CD4-positive, alpha-beta T cell treated with Interleukin-21 for 1 hour (primary cell): Measurements from ENCODE around the gene PHKB.
"Not testable (repeated sequence)": the region's sequence is repeated elsewhere in the genome, so short reads cannot be mapped to it uniquely, and the experiment has no call there.

Experiments used
- DNase-seq: peaks from one replicate; pipeline ENCODE4 v3.0.0-alpha.2; 2020

Gene PHKB

GRCh38 chr16:47631131-47631530 is 170.0 kb downstream of the PHKB start:
- DNase-seq: no peak

GRCh38 chr16:47634126-47634525 is 173.0 kb downstream of the PHKB start:
- no peak for DNase-seq

- no peak for DNase-seq
These were observed 173.6 kb downstream of the PHKB start for GRCh38 chr16:47634727-47635126.

DNA sequence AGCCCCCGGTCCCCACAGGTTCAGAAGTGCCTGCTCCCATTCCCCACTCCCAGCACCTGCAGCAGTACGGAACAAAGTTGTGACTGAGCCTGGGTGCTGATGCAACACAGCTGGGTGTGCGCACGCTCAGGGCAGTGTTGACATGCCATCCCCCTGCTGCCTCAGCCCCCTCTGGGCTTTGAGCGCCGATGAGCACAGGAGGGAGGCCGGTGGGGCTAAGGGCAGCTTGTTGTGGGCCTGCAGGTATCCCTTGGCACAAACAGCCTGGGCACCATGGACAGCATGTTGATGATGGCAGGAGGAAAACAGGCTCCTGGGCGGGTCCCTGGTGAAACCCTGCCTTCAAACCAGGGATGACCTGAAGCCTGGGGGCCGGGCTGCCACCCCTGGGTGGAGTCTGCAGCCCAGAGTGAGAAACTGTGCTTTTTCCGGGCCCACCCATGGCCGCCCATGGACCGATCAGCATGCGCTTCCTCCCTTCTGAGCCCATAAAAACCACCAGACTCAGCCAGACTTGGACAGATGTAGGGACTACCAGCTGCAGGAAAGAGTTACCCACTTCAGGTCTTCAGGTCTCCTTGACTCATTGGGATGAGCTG is 175.5 kb downstream of the PHKB start:
- no peak for DNase-seq

DNA sequence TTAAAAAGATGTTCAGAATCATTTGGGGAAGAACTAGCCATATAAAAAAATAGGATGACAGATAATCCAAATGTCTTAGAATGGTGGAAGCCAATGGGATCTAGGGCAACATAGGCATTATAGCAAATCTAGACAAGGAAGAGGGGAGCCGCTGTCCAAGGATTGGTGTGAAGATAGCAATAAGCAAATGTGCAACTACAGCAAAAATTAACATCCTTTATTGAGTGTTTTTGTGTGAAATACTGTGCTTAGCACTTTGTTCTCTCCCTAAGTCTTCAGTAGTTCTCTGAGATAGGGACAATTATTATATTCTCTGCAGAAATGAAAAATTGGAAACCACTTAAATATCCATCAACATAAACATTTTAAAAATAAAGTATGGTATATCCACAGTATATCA is 177.0 kb downstream of the PHKB start:
- no peak for DNase-seq

DNA sequence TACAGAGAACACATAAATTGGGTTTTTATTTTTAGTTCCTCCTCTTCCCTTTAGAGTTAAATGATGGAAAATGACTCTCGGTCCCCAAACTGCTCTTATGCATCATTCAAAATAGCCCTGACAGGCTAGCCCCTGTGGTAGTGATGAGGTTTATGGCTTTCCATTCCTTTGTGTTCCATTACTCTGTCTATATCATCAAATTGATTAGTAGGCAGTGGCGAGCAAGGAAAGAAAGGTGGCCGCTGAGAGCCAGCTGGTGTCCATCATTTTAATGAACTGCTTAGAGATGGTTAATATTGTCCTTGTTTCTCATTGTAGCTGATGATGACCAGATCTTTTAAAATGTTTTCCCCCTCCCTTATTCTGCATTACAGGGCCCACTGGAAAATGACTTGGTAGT is 179.5 kb downstream of the PHKB start:
- no peak for DNase-seq

- DNase-seq: peak; percentile 21
These were observed 182.3 kb downstream of the PHKB start for GRCh38 chr16:47643323-47644000.

- DNase-seq: no peak
These were observed 183.0 kb downstream of the PHKB start for GRCh38 chr16:47644166-47644565.

- DNase-seq: no peak
These were observed 183.5 kb downstream of the PHKB start for GRCh38 chr16:47644661-47645060.

- no peak for DNase-seq
These were observed 185.8 kb downstream of the PHKB start for GRCh38 chr16:47646914-47647313.

DNA sequence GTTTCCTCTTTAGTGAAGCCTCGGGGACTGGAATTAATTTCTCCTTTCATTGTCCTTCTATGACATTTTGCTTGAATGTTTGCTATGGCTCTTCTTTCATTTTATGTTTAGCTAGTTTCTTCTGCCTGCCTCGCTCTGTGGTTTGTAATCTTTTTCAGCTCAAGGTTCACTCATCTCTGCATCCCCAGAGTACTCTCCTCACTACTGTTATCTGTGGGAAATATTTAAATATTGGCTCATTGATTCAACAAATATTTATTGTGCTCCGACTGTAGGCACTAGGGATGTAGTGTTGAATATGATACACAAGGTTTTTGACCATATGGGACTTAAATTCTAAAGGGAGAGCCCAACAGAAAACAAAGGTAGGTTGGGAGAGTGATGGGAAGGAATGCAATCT is 195.9 kb downstream of the PHKB start:
- DNase-seq: no peak

DNA sequence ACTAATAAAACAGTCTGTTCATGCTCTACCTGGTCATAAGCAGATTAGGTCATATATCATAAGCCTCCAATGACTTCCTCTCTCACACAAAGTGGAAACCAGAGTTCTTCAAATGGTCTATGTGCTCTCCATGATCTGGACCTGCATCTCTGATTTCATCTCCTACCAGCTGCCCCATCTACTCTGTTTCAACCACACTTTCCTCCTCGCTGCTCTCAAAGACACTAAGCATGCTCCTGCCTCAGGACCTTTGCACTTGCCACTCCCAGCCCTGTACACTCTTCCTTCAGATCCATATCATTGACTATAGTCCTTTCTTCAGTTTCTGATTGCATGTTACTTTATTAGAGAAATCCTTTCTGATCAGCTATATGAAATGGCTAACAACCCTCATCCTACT is 196.8 kb downstream of the PHKB start:
- no peak for DNase-seq

GRCh38 chr16:47660540-47660939 is 199.4 kb downstream of the PHKB start:
- no peak for DNase-seq

- DNase-seq: no peak
These were observed 203.7 kb downstream of the PHKB start for GRCh38 chr16:47664653-47665325.

- DNase-seq: no peak
These were observed 205.3 kb downstream of the PHKB start for GRCh38 chr16:47666434-47666833.

GRCh38 chr16:47667956-47668355 is 206.8 kb downstream of the PHKB start:
- DNase-seq: no peak

GRCh38 chr16:47672475-47672874 is 211.3 kb downstream of the PHKB start:
- no peak for DNase-seq

DNA sequence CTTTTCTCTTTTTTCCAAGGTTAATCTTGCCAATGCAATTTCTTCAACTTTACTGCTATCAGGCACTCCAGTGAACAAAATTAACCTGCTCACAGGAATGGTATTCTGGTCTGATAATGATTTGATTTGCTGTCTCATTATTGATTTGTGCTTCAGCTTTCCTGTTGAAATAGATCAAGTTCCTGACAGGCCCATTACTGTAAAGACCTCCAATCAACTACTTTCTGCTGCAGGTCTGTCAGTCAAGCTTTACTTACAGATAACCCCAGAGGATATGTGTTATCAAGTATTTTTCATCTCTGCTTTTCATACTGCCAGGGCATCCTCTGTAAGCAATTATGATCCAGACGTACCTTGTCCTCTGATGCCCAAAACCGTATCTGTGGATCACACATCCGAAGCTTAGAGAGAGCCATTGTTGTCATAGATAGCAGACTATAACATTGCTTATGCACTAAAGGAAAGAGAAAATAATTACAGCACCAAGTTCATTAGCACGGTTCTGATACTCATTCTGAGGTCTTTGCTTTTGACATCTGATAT is 215.6 kb downstream of the PHKB start:
- no peak for DNase-seq

GRCh38 chr16:47681571-47681970 is 220.4 kb downstream of the PHKB start:
- DNase-seq: not testable (repeated sequence)

DNA sequence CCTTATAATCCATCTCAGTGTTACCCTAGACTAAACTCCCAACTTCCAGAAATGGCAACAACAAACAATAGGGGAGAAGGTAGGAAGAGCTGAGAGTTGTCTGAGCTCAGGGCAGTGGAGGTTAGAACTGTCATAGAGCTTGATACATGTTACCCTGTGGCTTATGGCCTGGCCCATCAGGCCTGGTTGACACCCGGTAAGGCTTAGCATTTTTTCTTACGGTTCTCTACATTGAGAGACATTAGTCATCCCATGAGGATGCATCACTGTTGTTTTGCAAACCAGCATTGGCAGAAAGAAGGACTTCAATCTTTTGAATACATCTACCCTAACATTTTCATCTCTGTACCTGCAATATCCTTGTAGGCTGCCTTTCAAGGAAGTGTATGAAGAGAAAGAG is 226.6 kb downstream of the PHKB start:
- no peak for DNase-seq

- no peak for DNase-seq
These were observed 232.1 kb downstream of the PHKB start for GRCh38 chr16:47693226-47693625.

DNA sequence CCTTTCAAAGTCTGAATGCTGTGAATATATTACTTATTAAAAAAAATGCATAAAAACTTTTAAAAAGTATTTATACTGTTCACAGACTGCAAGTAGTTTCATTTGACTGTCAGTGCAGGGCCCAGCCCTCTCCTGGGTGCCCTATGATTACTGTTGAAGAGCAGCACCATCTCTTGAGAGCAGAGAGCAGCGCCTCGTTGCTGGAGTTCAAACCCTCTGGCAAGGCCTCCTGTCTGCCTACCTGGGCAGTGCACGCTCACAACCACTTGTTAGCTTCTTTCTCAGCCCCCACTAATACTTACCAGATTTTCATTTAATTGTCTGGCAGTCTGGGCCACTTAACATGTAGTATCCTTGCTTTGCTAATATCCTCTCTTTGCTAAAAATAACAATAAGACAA is 233.4 kb downstream of the PHKB start:
- DNase-seq: no peak

DNA sequence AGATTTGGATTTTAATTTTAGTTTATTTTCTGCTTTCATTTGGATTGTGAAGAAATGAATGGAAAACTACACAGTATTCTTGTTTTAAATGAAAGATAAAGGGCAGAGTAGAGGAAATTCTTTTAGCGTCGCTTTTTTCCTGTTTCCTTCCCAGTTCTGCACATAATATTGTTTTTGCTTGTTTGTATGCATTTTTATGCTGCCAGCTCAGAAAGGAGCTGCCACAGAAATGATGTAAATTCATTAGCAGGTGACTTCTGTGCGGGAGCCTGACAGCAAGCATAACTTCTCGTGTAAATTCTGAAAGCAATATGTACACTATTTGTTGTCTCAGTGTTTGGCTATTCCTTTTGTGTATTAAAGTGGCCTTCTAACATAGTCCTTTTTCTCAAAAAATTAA is 234.6 kb downstream of the PHKB start:
- no peak for DNase-seq

DNA sequence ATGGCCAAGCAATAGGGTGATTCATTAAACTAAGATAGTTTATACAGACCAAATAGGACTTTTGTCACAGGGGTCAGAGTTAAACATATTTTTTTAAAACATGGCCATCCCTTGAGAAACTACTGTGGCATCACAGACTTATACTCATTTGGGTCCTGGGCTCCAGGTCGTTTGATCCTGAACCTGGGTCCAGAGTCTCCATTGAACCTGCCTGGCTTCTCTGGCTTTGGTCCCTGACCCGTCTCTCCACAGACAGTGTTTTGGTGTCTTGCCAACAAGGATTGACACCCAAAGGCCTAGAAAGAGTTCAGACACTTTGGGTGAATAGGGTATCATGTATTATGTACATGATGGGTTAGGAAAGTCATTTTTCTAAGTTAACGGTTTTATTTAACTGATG is 236.7 kb downstream of the PHKB start:
- no peak for DNase-seq
